GM12891 (cell line): ENCODE data around the gene METTL9.
"Not testable (repeated sequence)": the region's sequence is repeated elsewhere in the genome, so short reads cannot be mapped to it uniquely, and the experiment has no call there.

Experiments
- DNase-seq: peaks from one replicate; pipeline ENCODE4 v3.0.0; 2011; ENCODE audit warnings: low spot score; ENCODE audit not compliant: insufficient read length
- FAIRE-seq: peaks from 2 replicates; lab custom pipeline; 2011; peaks lifted over from hg19 to GRCh38; lab: Jason Lieb, UNC
- PAX5 ChIP-seq: IDR thresholded peaks from 2 replicates; pipeline ENCODE4 v1.6.1; 2011; ENCODE audit warnings: low read length, moderate library complexity, mild to moderate bottlenecking; ENCODE audit not compliant: insufficient read depth, severe bottlenecking
- POLR2A ChIP-seq: IDR thresholded peaks from 2 replicates; pipeline ENCODE4 v1.6.1; 2011; ENCODE audit warnings: low read depth, low read length, control low read depth
- POLR2AphosphoS5 ChIP-seq: IDR thresholded peaks from 2 replicates; pipeline ENCODE4 v1.6.1; 2011; ENCODE audit warnings: low read depth, low read length, control low read depth
- POU2F2 ChIP-seq: IDR thresholded peaks from 2 replicates; pipeline ENCODE4 v1.6.1; 2011; ENCODE audit warnings: low read depth, mild to moderate bottlenecking, control low read depth, low read length, moderate library complexity
- SPI1 ChIP-seq: IDR thresholded peaks from 2 replicates; pipeline ENCODE4 v1.6.1; 2011; ENCODE audit warnings: low read depth, low read length, control low read depth
- TAF1 ChIP-seq: IDR thresholded peaks from 2 replicates; pipeline ENCODE4 v1.6.1; 2011; ENCODE audit warnings: low read depth, low read length, control low read depth

Gene METTL9

DNA sequence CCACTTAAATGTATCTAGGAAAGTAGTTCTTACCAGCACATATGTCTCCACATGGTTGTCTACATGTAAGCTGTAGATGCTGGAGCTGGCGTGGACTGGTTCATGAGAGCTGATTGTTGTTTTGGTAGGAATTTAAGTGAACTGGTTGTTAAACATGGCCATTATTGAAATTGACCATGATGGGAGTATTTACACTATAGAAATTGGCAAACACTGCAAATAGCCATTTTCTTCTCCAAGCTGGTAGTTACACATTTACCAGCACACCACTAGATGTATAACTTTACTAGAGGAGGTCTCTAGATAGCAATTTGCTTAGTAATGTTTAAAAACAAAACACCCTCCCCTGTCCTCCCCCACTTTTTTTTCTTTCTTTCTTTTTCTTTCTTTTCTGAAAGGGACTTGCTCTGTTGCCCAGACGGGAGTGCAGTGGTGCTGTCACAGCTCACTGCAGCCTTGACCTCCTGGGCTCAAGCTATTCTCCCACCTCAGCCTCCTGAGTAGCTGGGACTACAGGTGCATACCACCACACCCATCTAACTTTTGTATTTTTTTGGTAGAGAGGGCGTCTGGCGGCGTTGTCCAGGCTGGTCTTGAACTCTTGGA, 28.8 kb downstream of the METTL9 start:
- TF ChIP-seq PAX5 (no peak), SPI1 (no peak), POLR2A (no peak), POU2F2 (no peak), TAF1 (no peak), POLR2AphosphoS5 (no peak)

DNA sequence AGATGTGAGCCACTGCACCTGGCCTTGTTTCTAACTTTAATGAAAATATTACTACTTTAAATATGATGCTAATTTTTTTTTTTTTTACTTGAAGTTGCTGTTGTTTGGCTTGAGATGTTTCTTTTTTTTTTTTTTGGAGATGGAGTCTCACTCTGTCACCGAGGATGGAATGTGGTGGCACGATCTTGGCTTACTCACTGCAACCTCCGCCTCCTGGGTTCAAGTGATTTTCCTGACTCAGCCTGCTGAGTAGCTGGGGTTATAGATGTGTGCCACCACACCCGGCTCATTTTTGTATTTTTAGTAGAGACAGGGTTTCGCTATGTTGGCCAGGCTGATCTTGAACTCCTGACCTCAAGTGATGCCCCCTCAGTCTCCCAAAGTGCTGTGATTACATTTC, 29.4 kb downstream of the METTL9 start:
- FAIRE-seq: no peak
- no peak for DNase-seq
- TF ChIP-seq PAX5 (no peak), POLR2AphosphoS5 (no peak), POLR2A (no peak), SPI1 (no peak), POU2F2 (no peak), TAF1 (no peak)

More for the DNA sequence above, 28.8 kb downstream of the METTL9 start:
- FAIRE-seq (no peak), DNase-seq (no peak)

DNA sequence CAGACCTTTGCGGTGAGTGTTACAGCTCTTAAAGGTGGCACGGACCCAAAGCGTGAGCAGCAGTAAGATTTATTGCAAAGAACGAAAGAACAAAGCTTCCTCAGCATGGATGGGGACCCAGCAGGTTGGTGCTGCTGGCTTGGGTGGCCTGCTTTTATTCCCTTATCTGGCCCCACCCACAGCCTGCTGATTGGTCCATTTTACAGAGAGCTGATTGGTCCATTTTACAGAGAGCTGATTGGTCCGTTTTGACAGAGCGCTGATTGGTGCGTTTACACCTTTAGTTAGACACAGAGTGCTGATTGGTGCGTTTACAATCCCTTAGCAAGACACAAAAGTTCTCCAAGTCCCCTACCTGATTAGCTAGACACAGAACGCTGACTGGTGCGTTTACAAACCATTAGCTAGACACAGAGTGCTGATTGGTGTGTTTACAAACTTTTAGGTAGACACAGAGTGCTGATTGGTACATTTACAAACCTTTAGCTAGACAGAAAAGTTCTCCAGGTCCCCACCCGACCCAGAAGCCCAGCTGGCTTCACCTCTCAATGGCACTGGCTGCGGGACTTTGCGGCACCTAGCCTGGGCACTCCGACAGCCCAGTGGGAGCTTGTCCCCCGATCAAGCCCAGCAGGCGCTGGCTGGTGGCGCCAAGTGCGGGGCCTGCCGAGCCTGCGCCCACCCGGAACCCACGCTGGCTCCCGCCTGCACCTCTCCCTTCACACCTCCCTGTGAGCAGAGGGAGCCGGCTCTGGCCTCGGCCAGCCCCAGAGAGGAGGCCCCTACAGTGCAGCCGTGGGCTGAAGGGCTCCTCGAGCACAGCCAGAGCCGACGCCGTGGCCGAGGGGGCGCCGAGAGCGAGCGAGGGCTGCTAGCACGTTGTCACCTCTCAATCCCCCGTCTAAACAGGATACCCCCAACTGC, 30.5 kb downstream of the METTL9 start:
- DNase-seq, FAIRE-seq: not testable (repeated sequence)

DNA sequence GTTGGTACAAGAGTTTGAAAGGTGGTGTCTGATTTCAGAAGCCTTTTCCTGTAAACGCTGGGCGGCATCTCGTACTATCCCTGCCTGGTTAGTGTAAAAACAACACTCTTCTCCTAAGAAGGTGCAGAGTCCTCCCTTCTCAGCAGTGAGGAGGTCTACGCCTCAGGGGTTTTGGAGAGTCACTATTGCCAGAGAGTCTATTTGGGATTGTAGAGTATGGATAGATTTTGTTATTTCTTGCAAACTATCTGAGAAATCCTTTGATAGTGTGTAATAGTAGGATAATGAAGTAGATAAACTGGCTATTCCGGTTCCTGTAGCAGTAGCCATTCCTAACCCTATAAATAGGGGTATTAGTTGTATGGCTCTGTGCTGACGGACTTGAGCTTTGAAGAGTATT, 31.5 kb downstream of the METTL9 start:
- not testable (repeated sequence) for FAIRE-seq, DNase-seq

- FAIRE-seq, DNase-seq: not testable (repeated sequence)
Measured at GRCh38 chr16:21631376-21631775, 32.0 kb downstream of the METTL9 start.

- not testable (repeated sequence) for DNase-seq, FAIRE-seq
Measured at GRCh38 chr16:21631951-21632575, 32.7 kb downstream of the METTL9 start.

GRCh38 chr16:21634216-21634615, 34.8 kb downstream of the METTL9 start:
- TF ChIP-seq TAF1: no peak
- TF ChIP-seq POU2F2: no peak
- no peak for TF ChIP-seq SPI1
- TF ChIP-seq POLR2A: no peak
- no peak for TF ChIP-seq PAX5
- TF ChIP-seq POLR2AphosphoS5: no peak
- no peak for DNase-seq
- FAIRE-seq: no peak

GRCh38 chr16:21635694-21636093, 36.3 kb downstream of the METTL9 start:
- DNase-seq, FAIRE-seq: not testable (repeated sequence)

GRCh38 chr16:21637032-21637968, 37.9 kb downstream of the METTL9 start:
- TF ChIP-seq POLR2A (no peak), TAF1 (no peak), SPI1 (no peak), POLR2AphosphoS5 (no peak), PAX5 (no peak), POU2F2 (no peak)
- DNase-seq (no peak), FAIRE-seq (no peak)

DNA sequence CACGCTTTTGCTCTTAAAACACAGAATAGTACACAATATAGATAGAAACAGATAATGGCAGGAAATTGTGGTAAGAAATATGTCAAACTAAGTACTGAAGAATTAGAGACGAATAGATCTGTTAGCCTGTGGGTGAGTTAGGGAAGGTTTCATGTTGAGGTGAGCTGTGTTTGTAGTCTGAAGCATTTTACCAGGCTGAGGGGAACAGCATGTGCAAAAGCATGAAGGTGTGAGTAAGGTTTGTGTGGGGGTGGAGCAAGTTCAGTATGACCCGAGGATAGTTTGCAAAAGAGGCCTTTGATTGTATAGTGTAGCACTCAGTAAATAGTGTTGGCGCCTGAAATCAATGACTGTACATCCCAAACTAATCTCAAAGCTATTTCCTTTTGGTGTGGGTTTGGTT, 39.2 kb downstream of the METTL9 start:
- FAIRE-seq (no peak), DNase-seq (no peak)
- TF ChIP-seq POLR2A (no peak), TAF1 (no peak), SPI1 (no peak), POLR2AphosphoS5 (no peak), PAX5 (no peak)
